Fibroblast of peridontal ligament (primary cell): ENCODE measurements around the gene YPEL1.
"Not testable (repeated sequence)": the region's sequence is repeated elsewhere in the genome, so short reads cannot be mapped to it uniquely, and the experiment has no call there.

Experiments used
- DNase-seq: peaks from one replicate; pipeline ENCODE4 v3.0.0-alpha.2; 2010; ENCODE audit errors: extremely low read depth

Gene YPEL1

GRCh38 chr22:21721195-21721852 lies 14.3 kb downstream of the YPEL1 start:
- not testable (repeated sequence) for DNase-seq

- DNase-seq, result not testable (repeated sequence)
These were observed 15.3 kb downstream of the YPEL1 start for GRCh38 chr22:21720191-21720859.

GRCh38 chr22:21719024-21719423 lies 16.6 kb downstream of the YPEL1 start:
- no peak for DNase-seq

- DNase-seq, result no peak
These were observed 17.1 kb downstream of the YPEL1 start for GRCh38 chr22:21718499-21718898.

- not testable (repeated sequence) for DNase-seq
These were observed 19.0 kb downstream of the YPEL1 start for GRCh38 chr22:21716395-21717122.

GRCh38 chr22:21714786-21715185 lies 20.8 kb downstream of the YPEL1 start:
- no peak for DNase-seq

GRCh38 chr22:21714059-21714770 lies 21.4 kb downstream of the YPEL1 start:
- no peak for DNase-seq

- DNase-seq, result no peak
These were observed 22.1 kb downstream of the YPEL1 start for GRCh38 chr22:21713428-21714058.

- peak; percentile 82 for DNase-seq
These were observed 22.7 kb downstream of the YPEL1 start for GRCh38 chr22:21712751-21713427.

- DNase-seq, result no peak
These were observed 23.7 kb downstream of the YPEL1 start for GRCh38 chr22:21711851-21712250.

- DNase-seq, result no peak
These were observed 25.4 kb downstream of the YPEL1 start for GRCh38 chr22:21710156-21710555.

GRCh38 chr22:21709688-21710087 lies 25.9 kb downstream of the YPEL1 start:
- DNase-seq, result no peak

- no peak for DNase-seq
These were observed 26.6 kb downstream of the YPEL1 start for GRCh38 chr22:21708960-21709359.

- DNase-seq, result no peak
These were observed 27.9 kb downstream of the YPEL1 start for GRCh38 chr22:21707677-21708076.

GRCh38 chr22:21703684-21704316 lies 31.8 kb downstream of the YPEL1 start:
- DNase-seq, result no peak

- DNase-seq, result no peak
These were observed 32.6 kb downstream of the YPEL1 start for GRCh38 chr22:21702700-21703683.

GRCh38 chr22:21702094-21702493 lies 33.5 kb downstream of the YPEL1 start:
- DNase-seq, result no peak

GRCh38 chr22:21701384-21701971 lies 34.1 kb downstream of the YPEL1 start:
- no peak for DNase-seq

- no peak for DNase-seq
These were observed 34.8 kb downstream of the YPEL1 start for GRCh38 chr22:21700822-21701221.
